Central memory CD8-positive, alpha-beta T cell (primary cell): ENCODE data around the gene SYNDIG1L.

Source experiments
- ATAC-seq: fragments of 150-1000 bp; cut with Tn5 transposase; replicated peaks from 2 replicates; pipeline ENCODE4 v1.10.0; 2022; ENCODE audit warnings: mild to moderate bottlenecking, moderate FRiP score, moderate number of reproducible peaks; ENCODE audit not compliant: poor library complexity, severe bottlenecking; ENCODE audit errors: extremely low read depth
- DNase-seq, 2 donors: peaks; one replicate each; pipeline ENCODE4 v3.0.0; 2021; ENCODE audit warnings: low spot score in 2 of 2
- H3K27ac Mint-ChIP-seq: one replicate; pipeline ENCODE4 v1.8.0; 2022; ENCODE audit warnings: low read depth, mild to moderate bottlenecking, moderate library complexity, mixed read lengths
- H3K27me3 Mint-ChIP-seq: one replicate; pipeline ENCODE4 v1.8.0; 2022; ENCODE audit warnings: mixed read lengths
- H3K36me3 Mint-ChIP-seq: one replicate; pipeline ENCODE4 v1.8.0; 2022; ENCODE audit warnings: mild to moderate bottlenecking, moderate library complexity, mixed read lengths; ENCODE audit not compliant: insufficient read depth
- H3K4me1 Mint-ChIP-seq: one replicate; pipeline ENCODE4 v1.8.0; 2022; ENCODE audit warnings: mixed read lengths
- H3K4me3 Mint-ChIP-seq: one replicate; pipeline ENCODE4 v1.8.0; 2022; ENCODE audit warnings: mild to moderate bottlenecking, moderate library complexity, mixed read lengths
- H3K9me3 Mint-ChIP-seq: one replicate; pipeline ENCODE4 v1.8.0; 2022; ENCODE audit warnings: mixed read lengths

Gene SYNDIG1L

DNA sequence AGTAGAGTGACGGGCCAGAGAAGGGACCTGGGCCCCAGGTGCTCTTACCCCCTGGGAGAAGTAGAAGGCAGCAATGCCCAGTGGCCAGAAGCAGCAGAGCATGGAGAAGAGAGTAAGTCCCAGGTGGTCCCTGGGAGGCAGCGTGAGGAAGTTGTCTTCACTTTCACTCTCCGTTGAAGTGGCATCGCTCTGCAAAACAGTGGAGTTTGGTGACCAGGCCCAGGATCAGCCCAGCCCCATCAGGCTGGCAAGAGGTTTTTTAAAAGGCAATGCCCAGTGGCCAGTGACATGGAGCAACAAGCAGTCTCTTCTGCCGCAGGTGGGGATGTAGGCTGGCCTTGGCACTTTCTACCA is 18.2 kb downstream of the SYNDIG1L start:
- Mint-ChIP-seq H3K27ac (no peak overlapping the region), H3K4me1 (peaks cover 1% of the 10 kb centered on the region)
- no peak for DNase-seq

DNA sequence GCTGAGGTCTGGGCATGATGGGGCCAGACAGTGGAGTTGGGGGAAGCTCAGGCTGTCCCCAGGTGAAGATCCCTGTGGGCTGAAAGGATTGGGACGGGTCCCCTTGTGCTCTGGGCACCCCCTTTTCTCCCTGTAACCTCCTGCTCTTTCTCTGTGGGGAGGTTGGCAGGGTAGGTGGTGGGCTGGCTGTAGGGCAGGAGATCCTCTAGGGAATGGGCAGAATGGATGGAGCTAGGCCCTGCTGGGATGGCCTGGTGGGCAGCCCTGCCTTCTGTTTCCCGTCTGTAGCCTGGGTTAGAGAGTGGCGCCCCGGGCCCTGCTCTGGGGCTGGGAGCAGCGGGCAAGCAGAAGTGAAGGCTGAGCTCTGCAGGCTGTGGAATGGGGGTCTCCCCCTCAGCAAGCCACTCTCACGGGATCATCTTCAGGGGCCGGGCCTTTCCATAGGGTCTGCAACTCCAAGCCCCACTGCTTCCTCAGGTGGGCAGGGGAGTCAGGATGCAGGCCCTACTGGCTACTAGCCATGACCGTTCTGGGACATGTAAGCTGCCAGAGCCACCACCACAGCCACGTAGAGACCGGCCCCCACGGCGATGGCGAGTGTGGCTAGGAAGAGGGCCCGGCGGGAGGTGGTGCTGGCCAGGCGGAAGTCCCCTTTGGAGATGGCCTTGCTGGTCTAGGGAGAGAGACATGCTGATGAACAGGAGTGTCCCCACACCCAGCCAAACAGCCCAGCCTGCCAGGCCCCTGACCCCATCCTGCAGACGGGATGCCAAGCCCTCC is 18.8 kb downstream of the SYNDIG1L start:
- ATAC-seq (no peak), DNase-seq (no peak)
- Mint-ChIP-seq H3K27ac (no peak overlapping the region), H3K4me1 (peaks cover 5% of the 10 kb centered on the region), H3K36me3 (no peaks in the 10 kb centered on the region), H3K27me3 (peaks cover 20% of the 10 kb centered on the region), H3K4me3 (no peak overlapping the region), H3K9me3 (no peaks in the 10 kb centered on the region)

More for the DNA sequence above, 18.2 kb downstream of the SYNDIG1L start:
- no peaks in the 10 kb centered on the region for H3K9me3 Mint-ChIP-seq
- no peaks in the 10 kb centered on the region for H3K36me3 Mint-ChIP-seq
- peaks cover 20% of the 10 kb centered on the region for H3K27me3 Mint-ChIP-seq
- no peak overlapping the region for H3K4me3 Mint-ChIP-seq
- no peak for ATAC-seq

DNA sequence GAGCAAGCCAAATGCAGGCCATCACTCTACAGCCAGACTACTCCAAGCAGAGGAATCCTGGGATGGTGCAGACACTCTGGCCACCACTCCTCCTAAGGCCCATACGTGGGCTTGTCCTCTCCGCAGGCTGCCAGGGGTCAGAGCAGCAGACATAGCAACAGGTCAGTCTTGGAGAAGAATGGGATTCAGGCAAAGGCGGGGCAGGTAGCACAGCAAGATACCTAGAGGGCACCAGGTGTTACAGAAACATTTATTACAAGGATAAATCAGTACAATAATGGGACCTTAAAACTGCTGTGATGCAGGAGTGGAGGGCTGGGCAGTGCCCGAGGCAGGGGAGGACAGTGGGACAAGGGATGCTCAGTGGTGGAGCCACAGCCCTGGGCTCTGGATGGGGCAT is 20.3 kb downstream of the SYNDIG1L start:
- Mint-ChIP-seq H3K4me3 (no peak overlapping the region), H3K4me1 (peaks cover 19% of the 10 kb centered on the region), H3K27me3 (peaks cover 11% of the 10 kb centered on the region), H3K27ac (no peak overlapping the region), H3K9me3 (no peaks in the 10 kb centered on the region), H3K36me3 (no peaks in the 10 kb centered on the region)
- ATAC-seq (no peak), DNase-seq (no peak)

DNA sequence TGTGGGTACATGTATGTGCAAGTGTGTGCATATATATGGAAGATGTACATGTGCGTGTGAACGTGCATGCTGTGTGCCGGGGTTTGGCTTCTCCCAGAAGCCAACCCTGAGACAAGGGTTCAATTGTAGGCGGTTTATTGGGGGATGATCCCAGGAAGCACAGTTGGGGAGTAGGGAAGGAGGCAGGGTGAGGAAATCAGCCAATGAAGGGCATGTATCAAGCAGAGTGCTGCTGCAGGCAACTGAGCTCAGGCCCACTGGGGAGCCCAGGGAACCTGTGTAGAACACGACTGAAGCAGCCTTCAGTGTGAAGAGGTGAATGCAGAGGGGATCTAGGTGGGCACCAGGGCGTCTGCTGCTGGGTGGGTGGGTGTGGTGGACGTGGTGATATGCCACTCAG is 21.6 kb downstream of the SYNDIG1L start:
- H3K27me3 Mint-ChIP-seq, result no peaks in the 10 kb centered on the region

DNA sequence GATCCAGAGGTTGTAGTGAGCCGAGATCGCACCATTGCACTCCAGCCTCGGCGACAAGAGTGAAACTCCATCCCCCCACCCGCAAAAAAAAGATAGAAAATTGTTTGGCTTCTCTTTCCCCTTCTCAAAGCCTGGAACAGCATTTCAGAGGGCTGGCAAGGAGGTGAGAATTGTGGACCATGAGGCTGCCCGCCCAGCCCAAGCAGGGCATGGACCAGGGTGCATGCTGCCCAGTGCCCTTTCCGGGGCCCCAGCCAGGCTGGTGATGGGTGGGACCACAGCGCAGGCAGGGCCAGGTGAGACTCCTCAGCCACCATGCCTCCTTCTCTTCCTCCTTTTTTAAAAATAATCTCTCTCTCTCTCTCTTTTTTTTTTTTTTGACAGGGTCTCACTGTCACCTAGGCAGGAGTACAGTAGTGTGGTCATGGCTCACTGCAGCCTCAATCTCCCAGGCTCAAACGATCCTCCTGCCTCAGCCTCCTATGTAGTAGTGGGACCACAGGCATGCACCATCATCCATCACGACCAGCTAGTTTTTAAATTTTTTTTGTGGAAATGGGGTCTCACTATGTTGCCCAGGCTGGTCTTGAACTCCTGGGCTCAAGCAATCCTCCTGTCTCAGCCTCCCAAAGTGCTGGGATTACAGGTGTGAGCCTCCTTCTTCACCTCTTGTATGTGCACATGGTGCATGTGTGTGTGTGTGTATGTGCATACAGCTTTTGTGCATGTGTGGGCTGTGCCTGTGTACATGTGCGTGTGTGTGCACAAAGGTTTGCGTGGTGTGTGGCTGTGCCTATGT is 22.2 kb downstream of the SYNDIG1L start:
- Mint-ChIP-seq H3K27me3 (no peaks in the 10 kb centered on the region), H3K4me1 (peaks cover 25% of the 10 kb centered on the region), H3K9me3 (no peaks in the 10 kb centered on the region), H3K27ac (peak overlapping the region; percentile 4), H3K4me3 (no peak overlapping the region), H3K36me3 (peaks cover 2% of the 10 kb centered on the region)
- DNase-seq (no peak), ATAC-seq (no peak)

More for the DNA sequence above, 21.6 kb downstream of the SYNDIG1L start:
- no peak overlapping the region for H3K27ac Mint-ChIP-seq
- no peak for DNase-seq
- H3K36me3 Mint-ChIP-seq, result no peaks in the 10 kb centered on the region
- H3K4me1 Mint-ChIP-seq, result peaks cover 25% of the 10 kb centered on the region
- H3K9me3 Mint-ChIP-seq, result no peaks in the 10 kb centered on the region
- no peak for ATAC-seq
- H3K4me3 Mint-ChIP-seq, result no peak overlapping the region

DNA sequence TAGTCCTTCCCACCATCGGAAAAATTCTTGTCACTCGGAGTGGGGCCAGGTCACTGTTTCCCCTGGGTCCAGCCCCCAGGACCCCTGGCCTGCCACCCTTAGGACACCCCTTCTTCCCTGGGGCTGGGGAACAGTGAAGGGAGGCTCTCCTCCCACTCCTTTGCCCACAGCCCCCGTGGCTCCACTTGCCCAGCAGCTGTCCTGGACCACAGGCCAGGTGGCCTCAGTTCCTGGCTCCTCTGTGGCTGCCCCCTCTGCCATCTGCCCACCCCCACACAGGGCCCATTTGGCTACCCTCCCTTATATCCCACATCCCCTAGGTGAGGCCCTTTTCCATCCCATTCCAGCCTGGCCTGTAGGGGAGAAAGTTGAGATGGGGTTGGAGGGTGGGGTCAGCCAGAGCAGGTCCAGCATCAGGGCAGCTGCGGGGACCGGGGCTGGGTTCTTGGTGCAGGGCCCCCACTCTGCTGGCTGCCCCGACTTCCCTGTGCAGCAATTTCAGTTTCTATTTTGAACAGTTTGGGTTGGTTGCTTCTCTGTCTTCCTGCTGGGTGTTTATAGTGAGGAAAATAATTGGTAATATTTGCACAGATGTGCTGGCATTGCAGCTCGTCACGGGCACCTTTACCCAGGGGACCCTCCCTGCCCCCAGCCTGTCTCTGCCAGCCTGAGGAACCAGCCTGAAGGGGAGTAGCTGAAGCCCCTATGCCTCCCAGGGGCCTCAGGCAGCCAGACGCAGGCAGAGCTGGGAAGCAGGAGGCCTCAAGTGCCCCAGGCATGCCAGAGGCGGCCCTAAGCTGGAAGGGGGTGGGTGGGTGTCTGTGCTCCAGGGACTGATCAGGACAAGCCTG is 23.4 kb downstream of the SYNDIG1L start:
- peak overlapping the region; percentile 29 for H3K4me3 Mint-ChIP-seq
- no peak for ATAC-seq

DNA sequence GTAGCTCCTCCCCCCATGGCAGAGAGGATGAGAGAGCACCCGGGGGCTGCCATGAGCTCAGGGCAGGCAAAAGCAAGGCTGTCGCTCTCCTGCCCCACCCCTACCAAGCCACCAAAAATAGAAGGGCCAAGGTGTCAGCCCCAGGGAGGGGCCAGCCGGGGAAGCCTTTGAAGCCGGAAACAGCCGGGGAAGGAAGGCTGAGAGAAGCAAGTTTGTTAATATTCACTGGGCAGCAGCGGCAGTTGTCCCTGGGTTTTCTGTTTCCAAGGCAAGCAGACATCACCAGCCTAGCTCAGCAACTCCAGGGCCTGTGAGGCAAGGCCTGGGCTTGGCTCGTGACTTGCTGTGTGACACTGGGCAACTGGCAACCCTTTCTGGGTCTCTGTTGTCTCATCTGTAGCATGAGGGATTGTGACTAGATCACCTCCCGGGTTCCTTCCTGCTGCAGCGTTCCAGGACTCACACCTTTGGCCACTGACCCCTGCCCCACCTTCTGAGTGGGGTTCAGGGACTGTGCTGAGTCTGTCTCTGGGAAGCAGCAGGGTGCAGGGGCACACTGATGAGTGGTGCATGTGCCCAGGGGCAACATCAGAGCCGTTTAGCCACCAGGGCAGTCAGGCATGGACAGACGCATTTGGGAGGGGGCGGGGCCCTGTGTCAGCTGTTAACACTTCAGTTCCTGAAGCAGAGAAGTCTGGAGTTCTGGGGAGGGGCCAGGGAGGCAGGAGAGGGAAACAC is 24.3 kb downstream of the SYNDIG1L start:
- Mint-ChIP-seq H3K36me3 (peaks cover 2% of the 10 kb centered on the region), H3K9me3 (no peaks in the 10 kb centered on the region), H3K4me3 (peak overlapping the region; percentile 61), H3K27me3 (peaks cover 6% of the 10 kb centered on the region), H3K27ac (peak overlapping the region; percentile 85), H3K4me1 (peaks cover 25% of the 10 kb centered on the region)
- peak; percentile 99 for ATAC-seq
- peak; percentile 47 to 73 for DNase-seq

More for the DNA sequence above, 23.4 kb downstream of the SYNDIG1L start:
- Mint-ChIP-seq H3K9me3 (no peaks in the 10 kb centered on the region), H3K4me1 (peaks cover 25% of the 10 kb centered on the region), H3K36me3 (peaks cover 2% of the 10 kb centered on the region), H3K27me3 (no peaks in the 10 kb centered on the region), H3K27ac (no peak overlapping the region)
- no peak for DNase-seq

DNA sequence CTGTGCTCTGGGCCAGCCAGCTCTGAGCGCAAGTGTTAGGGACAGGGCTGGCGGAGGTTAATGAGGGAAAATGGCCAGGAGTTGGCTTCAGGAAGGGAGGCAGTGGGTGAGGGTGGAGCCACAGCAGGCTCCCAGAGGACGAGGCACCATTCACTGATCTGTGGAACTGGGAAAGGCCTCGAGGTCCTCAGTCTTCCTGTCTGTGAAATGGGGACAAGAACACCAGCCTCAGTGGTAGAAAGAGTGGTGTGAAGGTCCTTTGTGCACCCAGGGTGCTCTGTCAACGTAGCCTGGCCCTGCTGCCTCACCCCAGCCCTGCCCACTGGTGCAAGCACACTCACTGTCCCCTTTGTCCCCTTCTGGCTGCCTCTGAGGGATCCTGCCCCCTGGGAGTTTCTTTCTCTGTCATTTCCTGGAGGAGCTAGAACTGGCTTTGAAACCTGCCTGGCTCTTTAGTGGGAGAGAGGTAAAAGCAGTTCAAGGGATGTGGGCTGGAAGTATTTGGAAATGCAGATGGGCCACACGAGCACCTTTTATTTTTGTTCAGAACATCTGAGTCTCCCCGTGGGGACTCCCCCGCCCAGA is 25.0 kb downstream of the SYNDIG1L start:
- Mint-ChIP-seq H3K27ac (peak overlapping the region; percentile 85), H3K9me3 (no peaks in the 10 kb centered on the region), H3K36me3 (peaks cover 2% of the 10 kb centered on the region), H3K27me3 (peaks cover 13% of the 10 kb centered on the region), H3K4me3 (peak overlapping the region; percentile 61), H3K4me1 (peaks cover 25% of the 10 kb centered on the region)
- no peak for ATAC-seq
- DNase-seq, result no peak

DNA sequence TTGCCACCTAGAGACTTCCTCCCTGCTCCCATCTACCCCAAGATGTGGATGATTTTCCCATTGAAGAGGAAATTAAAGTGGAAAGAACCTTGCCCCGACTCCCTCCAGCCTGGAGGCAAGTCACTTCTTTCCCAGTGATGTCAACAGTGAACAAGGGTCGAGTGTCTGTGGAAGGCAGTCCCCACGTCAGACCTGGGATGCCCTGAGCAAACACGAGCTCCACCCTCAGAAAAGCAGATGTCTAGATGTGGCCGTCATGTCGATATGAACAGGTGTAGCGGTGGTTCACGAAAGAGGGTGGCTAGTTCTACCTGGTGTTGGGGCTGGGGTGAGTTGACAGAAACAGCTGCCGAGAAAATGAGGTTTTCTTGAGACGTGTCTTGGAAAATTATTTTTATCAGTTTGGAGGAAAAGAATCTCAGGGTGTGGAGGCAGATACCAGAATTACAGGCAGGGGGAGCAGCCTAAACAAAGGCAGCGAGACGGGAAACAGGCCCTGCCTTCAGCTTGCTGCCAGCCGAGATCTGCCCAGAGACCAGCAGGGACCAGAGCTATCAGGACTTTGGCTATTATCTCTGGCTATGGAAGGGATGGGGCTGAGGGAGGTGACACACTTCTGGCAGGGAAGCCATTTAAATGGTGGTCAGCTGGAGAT is 25.9 kb downstream of the SYNDIG1L start:
- Mint-ChIP-seq H3K9me3 (no peaks in the 10 kb centered on the region), H3K36me3 (peaks cover 2% of the 10 kb centered on the region), H3K4me3 (no peak overlapping the region), H3K4me1 (peaks cover 25% of the 10 kb centered on the region), H3K27ac (peak overlapping the region; percentile 85), H3K27me3 (peaks cover 21% of the 10 kb centered on the region)
- ATAC-seq, result no peak
- no peak for DNase-seq

DNA sequence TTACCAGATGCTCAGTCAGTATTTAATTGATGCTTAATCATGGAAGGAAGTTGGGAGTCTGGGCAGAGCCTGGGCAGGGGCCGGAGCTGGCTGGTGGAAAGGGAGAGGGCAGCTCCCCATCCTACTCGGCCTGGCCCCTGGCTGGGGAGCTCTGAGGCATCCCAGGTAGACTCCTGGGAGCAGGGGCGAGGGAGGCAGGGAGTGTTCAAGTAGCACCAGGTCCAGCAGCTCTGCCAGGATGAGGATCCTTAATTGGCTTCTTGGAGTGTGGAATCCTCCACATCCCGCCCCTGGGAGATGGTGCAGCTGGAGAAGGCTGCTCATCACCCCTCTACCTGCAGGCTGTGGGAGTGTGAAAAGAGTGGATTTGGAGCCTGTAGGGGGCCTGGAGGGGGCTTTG is 30.9 kb downstream of the SYNDIG1L start:
- no peak for DNase-seq
- ATAC-seq, result no peak
- no peaks in the 10 kb centered on the region for H3K9me3 Mint-ChIP-seq
- H3K27ac Mint-ChIP-seq, result no peak overlapping the region
- no peak overlapping the region for H3K4me3 Mint-ChIP-seq
- peaks cover 2% of the 10 kb centered on the region for H3K36me3 Mint-ChIP-seq
- no peaks in the 10 kb centered on the region for H3K4me1 Mint-ChIP-seq
- peaks cover 60% of the 10 kb centered on the region for H3K27me3 Mint-ChIP-seq

DNA sequence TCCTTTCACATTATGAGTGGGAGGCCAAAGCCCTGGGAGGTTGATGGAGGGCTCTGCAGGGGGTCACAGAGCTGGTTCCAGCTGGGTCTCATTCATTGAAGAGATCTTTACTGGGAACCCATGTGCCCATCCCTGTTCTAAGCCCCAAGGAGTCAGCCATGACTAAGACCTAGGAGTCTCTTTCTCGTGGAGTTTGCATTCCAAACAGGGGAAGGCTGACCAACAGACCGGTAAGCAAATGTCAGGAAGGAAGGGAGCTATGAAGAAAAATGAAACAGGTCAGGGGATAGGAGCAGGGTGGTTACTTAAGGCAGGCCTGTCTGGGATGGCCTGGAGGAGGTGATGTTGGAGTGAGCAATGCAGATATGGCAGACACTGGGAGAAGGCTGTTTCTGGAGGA is 31.5 kb downstream of the SYNDIG1L start:
- ATAC-seq (no peak), DNase-seq (no peak)
- no peak overlapping the region for H3K4me3 Mint-ChIP-seq
- H3K9me3 Mint-ChIP-seq, result no peaks in the 10 kb centered on the region
- H3K36me3 Mint-ChIP-seq, result peaks cover 2% of the 10 kb centered on the region
- H3K27ac Mint-ChIP-seq, result no peak overlapping the region
- no peaks in the 10 kb centered on the region for H3K4me1 Mint-ChIP-seq
- H3K27me3 Mint-ChIP-seq, result peaks cover 66% of the 10 kb centered on the region
